Islet precursor cell (in vitro differentiated cells): ENCODE data around the gene GPR137.
A peak's percentile ranks its signal among the peaks of the same experiment; 100 is the strongest.
"Not testable (repeated sequence)": the region's sequence is repeated elsewhere in the genome, so short reads cannot be mapped to it uniquely, and the experiment has no call there.

Experiments used
- DNase-seq: peaks from one replicate; pipeline ENCODE4 v3.0.0-alpha.2; 2018

GPR137 gene

GRCh38 chr11:64305691-64306562 lies 20.3 kb downstream of the GPR137 start:
- DNase-seq = peak; percentile 91

- no peak for DNase-seq
Observed at GRCh38 chr11:64306563-64306875, 20.9 kb downstream of the GPR137 start.

GRCh38 chr11:64306876-64307622 lies 21.4 kb downstream of the GPR137 start:
- no peak for DNase-seq

GRCh38 chr11:64307795-64308194 lies 22.1 kb downstream of the GPR137 start:
- not testable (repeated sequence) for DNase-seq

- DNase-seq = no peak
Observed at GRCh38 chr11:64312947-64313346, 27.3 kb downstream of the GPR137 start.

GRCh38 chr11:64313491-64314145 lies 28.0 kb downstream of the GPR137 start:
- peak; percentile 53 for DNase-seq

GRCh38 chr11:64314146-64314804 lies 28.6 kb downstream of the GPR137 start:
- no peak for DNase-seq

- no peak for DNase-seq
Observed at GRCh38 chr11:64314805-64315561, 29.3 kb downstream of the GPR137 start.

GRCh38 chr11:64315667-64316526 lies 30.2 kb downstream of the GPR137 start:
- not testable (repeated sequence) for DNase-seq

- DNase-seq = peak; percentile 69
Observed at GRCh38 chr11:64316672-64317324, 31.1 kb downstream of the GPR137 start.

GRCh38 chr11:64317325-64317960 lies 31.8 kb downstream of the GPR137 start, which contains the start of gene TRMT112:
Gene TRMT112, minus strand, starts transcription at chr11:64317559. Its CDS starts 33 bp downstream, at chr11:64317526.
- peak; percentile 99 for DNase-seq

GRCh38 chr11:64317961-64318765 lies 32.5 kb downstream of the GPR137 start, which contains the start of gene PRDX5:
Gene PRDX5, plus strand, starts transcription at chr11:64318121. Its CDS starts 95 bp downstream, at chr11:64318216.
- DNase-seq = peak; percentile 97

GRCh38 chr11:64318766-64319761 lies 33.4 kb downstream of the GPR137 start:
- no peak for DNase-seq

- no peak for DNase-seq
Observed at GRCh38 chr11:64320556-64320955, 34.9 kb downstream of the GPR137 start.

- DNase-seq = peak; percentile 34
Observed at GRCh38 chr11:64321026-64321425, 35.4 kb downstream of the GPR137 start.

- peak; percentile 48 for DNase-seq
Observed at GRCh38 chr11:64321533-64321932, 35.9 kb downstream of the GPR137 start.

GRCh38 chr11:64322925-64323260 lies 37.2 kb downstream of the GPR137 start:
- DNase-seq = no peak

- no peak for DNase-seq
Observed at GRCh38 chr11:64323373-64323772, 37.7 kb downstream of the GPR137 start.
